Prostate gland (tissue), 2 donors: Measurements from ENCODE around the gene IGF1R. TPM values are rescaled to one million over a fixed set of nuclear protein-coding genes. Genes with fewer than 3 reads are reported as not detected.

Source experiments
- DNase-seq: peaks from one replicate; pipeline ENCODE4 v3.0.0-alpha.2; 2019; ENCODE audit warnings: low spot score
- H3K27ac ChIP-seq, 2 donors: fragments of 200-600 bp; sonication (generic); 2 replicates each; pipeline ENCODE4 v1.5.1; 2017 to 2019
- H3K27me3 ChIP-seq: fragments of 200-600 bp; sonication (generic); replicated peaks from 2 replicates; pipeline ENCODE4 v1.5.1; 2019; ENCODE audit not compliant: insufficient read depth
- H3K36me3 ChIP-seq, 2 donors: fragments of 200-600 bp; sonication (generic); 1 replicate in 1 of 2; 2 replicates in 1 of 2; pipeline versions ENCODE4 v1.5.1 to v1.8.1; 2017 to 2019
- H3K4me1 ChIP-seq: fragments of 200-600 bp; sonication (generic); replicated peaks from 2 replicates; pipeline ENCODE4 v1.5.1; 2019
- H3K4me3 ChIP-seq, 2 donors: fragments of 200-600 bp; sonication (generic); 2 replicates each; pipeline ENCODE4 v1.5.1; 2017 to 2019
- H3K9me3 ChIP-seq: fragments of 200-600 bp; sonication (generic); 2 replicates; pipeline ENCODE4 v1.5.1; 2017
- CTCF ChIP-seq, 4 experiments: fragments of 200-600 bp in 2 of 4; fragments of 450-650 bp in 2 of 4; sonication (generic) in 2 of 4; IDR thresholded peaks; 1 replicate in 3 of 4; 2 replicates in 1 of 4; pipeline ENCODE4 v1.5.1; 2016 to 2019; ENCODE audit warnings: antibody characterized with exemption in 4 of 4, mild to moderate bottlenecking in 2 of 4, moderate library complexity in 2 of 4
- POLR2A ChIP-seq: fragments of 450-650 bp; IDR thresholded peaks from one replicate; pipeline ENCODE4 v1.6.1; 2016; ENCODE audit warnings: antibody characterized with exemption, mild to moderate bottlenecking
- POLR2AphosphoS5 ChIP-seq: sonication (generic); formaldehyde crosslinking; IDR thresholded peaks from one replicate; pipeline ENCODE4 v1.6.1; 2017; ENCODE audit warnings: antibody characterized with exemption
- WGBS: methylation state at CpG from one replicate; pipeline ENCODE4 v1.1.5; 2018; 5-methylcytosine and 5-hydroxymethylcytosine counted together
- intact Hi-C: fragments of 100-400 bp; cut with DNase I; formaldehyde crosslinking; loops from one replicate; pipeline ENCODE4 v1.14.2; 2022
- total RNA-seq, 2 donors: library from RNA; depleted of rRNA; stranded (reverse); fragments of >200 nt; gene quantifications; one replicate each; pipeline ENCODE4 v1.1.0, GENCODE V29; 2016

IGF1R gene
- total RNA-seq, 2 donors from 2014 or later: 190 to 216 TPM

GRCh38 chr15:98785807-98786621 is 137.7 kb downstream of the IGF1R start:
- TF ChIP-seq CTCF (IDR thresholded peaks at IDR 0.05) (no peak), POLR2AphosphoS5 (no peak), POLR2A (no peak)
- Histone ChIP-seq H3K27ac (peak overlapping the region; percentile 83 to 87), H3K4me1 (peaks cover 32% of the 10 kb centered on the region), H3K9me3 (no peaks in the 10 kb centered on the region), H3K36me3 (no peaks in the 10 kb centered on the region), H3K4me3 (no peak overlapping the region), H3K27me3 (no peaks in the 10 kb centered on the region)
- WGBS: 59% methylated on average over 9 of the region's 9 CpGs
- no peak for DNase-seq
- intact Hi-C loops: loop anchor here (10.0 kb wide), 1 partner anchor 261 kb away; no protein-coding TSS in a partner anchor

- intact Hi-C loops: loop anchor here (10.0 kb wide), 1 partner anchor 262 kb away; no protein-coding TSS in a partner anchor
- H3K27me3 ChIP-seq: no peaks in the 10 kb centered on the region
- H3K4me1 ChIP-seq: peaks cover 34% of the 10 kb centered on the region
Observed at GRCh38 chr15:98786717-98787116, 138.4 kb downstream of the IGF1R start.

GRCh38 chr15:98787194-98787593 is 138.9 kb downstream of the IGF1R start:
- no peak for TF ChIP-seq CTCF (IDR thresholded peaks at IDR 0.05)
- intact Hi-C loops: loop anchor here (10.0 kb wide), 1 partner anchor 262 kb away; no protein-coding TSS in a partner anchor
- H3K9me3 ChIP-seq: no peaks in the 10 kb centered on the region
- no peak for DNase-seq
- H3K27me3 ChIP-seq: no peaks in the 10 kb centered on the region
- peaks cover 35% of the 10 kb centered on the region for H3K4me1 ChIP-seq
- H3K27ac ChIP-seq: peak overlapping the region; percentile 83 to 87
- no peaks in the 10 kb centered on the region for H3K36me3 ChIP-seq
- H3K4me3 ChIP-seq: no peak overlapping the region
- 92% methylated on average over 2 of the region's 2 CpGs for WGBS

More at GRCh38 chr15:98786717-98787116, 138.4 kb downstream of the IGF1R start:
- 91% methylated on average over 9 of the region's 9 CpGs for WGBS
- no peak overlapping the region for H3K4me3 ChIP-seq
- no peak for DNase-seq
- TF ChIP-seq CTCF (IDR thresholded peaks at IDR 0.05) (no peak), POLR2A (no peak), POLR2AphosphoS5 (no peak)
- H3K27ac ChIP-seq: peak overlapping the region; percentile 83 to 87
- H3K36me3 ChIP-seq: no peaks in the 10 kb centered on the region
- no peaks in the 10 kb centered on the region for H3K9me3 ChIP-seq

GRCh38 chr15:98787936-98788757 is 139.8 kb downstream of the IGF1R start:
- no peak for TF ChIP-seq POLR2AphosphoS5
- TF ChIP-seq POLR2A: no peak
- no peak for TF ChIP-seq CTCF (IDR thresholded peaks at IDR 0.05)
- DNase-seq: no peak
- no peaks in the 10 kb centered on the region for H3K27me3 ChIP-seq
- no peaks in the 10 kb centered on the region for H3K36me3 ChIP-seq
- WGBS: 71% methylated on average over 9 of the region's 9 CpGs
- H3K4me3 ChIP-seq: no peak overlapping the region
- intact Hi-C loops: loop anchor here (10.0 kb wide), 1 partner anchor 263 kb away; no protein-coding TSS in a partner anchor
- no peaks in the 10 kb centered on the region for H3K9me3 ChIP-seq
- H3K27ac ChIP-seq: peak overlapping the region; percentile 83 to 87
- peaks cover 32% of the 10 kb centered on the region for H3K4me1 ChIP-seq
